H1 (cell line): ENCODE measurements around the gene NYAP2. TPM values are rescaled to one million over a fixed set of nuclear protein-coding genes. Genes with fewer than 3 reads are reported as not detected.

ENCODE experiments used
- CTCF ChIA-PET: fragments of 300-600 bp; sonication (Branson Sonifier 250); formaldehyde crosslinking; loops from one replicate; lab custom pipeline; 2021; ENCODE audit not compliant: partially characterized antibody; lab: Charles Lee
- POLR2A ChIA-PET: fragments of 300-600 bp; sonication (Branson Sonifier 250); formaldehyde crosslinking; loops from one replicate; lab custom pipeline; 2021; ENCODE audit warnings: inconsistent platforms; ENCODE audit not compliant: partially characterized antibody; lab: Charles Lee
- DNase-seq, 2 experiments: peaks; one replicate each; pipeline versions ENCODE4 v3.0.0 to v3.0.0-alpha.2; 2010 to 2022; ENCODE audit warnings: low spot score in 2 of 2, low read depth in 1 of 2, mixed read lengths in 1 of 2
- FAIRE-seq: peaks from 2 replicates; lab custom pipeline; 2011; peaks lifted over from hg19 to GRCh38; lab: Jason Lieb, UNC
- H2AFZ ChIP-seq: 2 replicates; pipeline ENCODE4 v1.8.1; 2012; ENCODE audit warnings: low read length, inconsistent platforms
- H2AK5ac ChIP-seq: 2 replicates; pipeline ENCODE4 v1.6.1; 2013; ENCODE audit warnings: low read depth, low read length
- H2BK120ac ChIP-seq: replicated peaks from 2 replicates; pipeline ENCODE3; 2013; ENCODE audit warnings: low read depth, low read length, inconsistent platforms
- H2BK12ac ChIP-seq: 2 replicates; pipeline ENCODE4 v1.6.1; 2013; ENCODE audit warnings: low read depth, low read length
- H2BK15ac ChIP-seq: 2 replicates; pipeline ENCODE4 v1.6.1; 2013; ENCODE audit warnings: low read length
- H2BK20ac ChIP-seq: 2 replicates; pipeline ENCODE4 v1.6.1; 2013; ENCODE audit warnings: low read length
- H2BK5ac ChIP-seq: 2 replicates; pipeline ENCODE4 v1.6.1; 2013; ENCODE audit warnings: low read depth, low read length
- H3K14ac ChIP-seq: 2 replicates; pipeline ENCODE4 v1.6.1; 2013; ENCODE audit warnings: inconsistent platforms; ENCODE audit not compliant: insufficient read length
- H3K18ac ChIP-seq: 2 replicates; pipeline ENCODE4 v1.6.1; 2013; ENCODE audit warnings: low read length; ENCODE audit errors: extremely low read depth
- H3K23ac ChIP-seq: 2 replicates; pipeline ENCODE4 v1.6.1; 2013; ENCODE audit warnings: inconsistent platforms; ENCODE audit not compliant: insufficient read length
- H3K23me2 ChIP-seq: 2 replicates; pipeline ENCODE4 v1.6.1; 2013; ENCODE audit warnings: low read depth, low read length
- H3K27ac ChIP-seq: 2 replicates; pipeline ENCODE4 v1.6.1; 2011; ENCODE audit warnings: low read depth, low read length, inconsistent platforms
- H3K27me3 ChIP-seq, 4 experiments: replicated peaks in 1 of 4; 1 replicate in 1 of 4; 2 replicates in 3 of 4; pipeline versions ENCODE4 v1.6.1 to v1.8.1; 2011 to 2013; ENCODE audit warnings: low read length in 3 of 4, mild to moderate bottlenecking in 3 of 4, inconsistent platforms in 2 of 4, mixed read lengths in 2 of 4, moderate library complexity in 1 of 4; ENCODE audit not compliant: control insufficient read depth in 3 of 4, insufficient read depth in 3 of 4; ENCODE audit errors: extremely low read depth in 1 of 4
- H3K36me3 ChIP-seq, 4 experiments: 2 replicates each; pipeline versions ENCODE4 v1.6.1 to v1.8.1; 2011 to 2013; ENCODE audit warnings: mild to moderate bottlenecking in 4 of 4, low read length in 3 of 4, moderate library complexity in 2 of 4, control low read depth in 1 of 4, inconsistent platforms in 1 of 4; ENCODE audit not compliant: insufficient read depth in 4 of 4, control insufficient read depth in 2 of 4
- H3K4ac ChIP-seq: replicated peaks from 2 replicates; pipeline ENCODE3; 2013; ENCODE audit warnings: low read length, low read depth, mixed read lengths, inconsistent platforms; ENCODE audit not compliant: insufficient read length
- H3K4me1 ChIP-seq, 4 experiments: replicated peaks in 1 of 4; 1 replicate in 1 of 4; 2 replicates in 3 of 4; pipeline versions ENCODE4 v1.6.1 to v1.8.1; 2011 to 2013; ENCODE audit warnings: low read length in 3 of 4, inconsistent platforms in 2 of 4, mixed read lengths in 1 of 4; ENCODE audit not compliant: insufficient read depth in 4 of 4, control insufficient read depth in 3 of 4
- H3K4me2 ChIP-seq, 2 experiments: 2 replicates each; pipeline versions ENCODE4 v1.6.1 to v1.8.1; 2011 to 2013; ENCODE audit warnings: low read depth in 2 of 2, low read length in 2 of 2, control low read depth in 1 of 2, inconsistent platforms in 1 of 2, mild to moderate bottlenecking in 1 of 2; ENCODE audit not compliant: insufficient read depth in 1 of 2
- H3K4me3 ChIP-seq, 4 experiments: fragments of 200-600, 300-600 bp in 1 of 4; sonication (generic), shearing (Covaris generic), sonication (Bioruptor Twin) in 1 of 4; 2 replicates each; pipeline versions ENCODE4 v1.5.1 to v1.8.1; 2011 to 2016; ENCODE audit warnings: low read length in 4 of 4, low read depth in 3 of 4, control low read depth in 2 of 4, inconsistent platforms in 2 of 4, mild to moderate bottlenecking in 2 of 4, mixed read lengths in 1 of 4, moderate library complexity in 1 of 4; ENCODE audit not compliant: insufficient read depth in 2 of 4; ENCODE audit errors: extremely low read depth in 1 of 4
- H3K56ac ChIP-seq: replicated peaks from 2 replicates; pipeline ENCODE3; 2013; ENCODE audit warnings: low read depth, mild to moderate bottlenecking, mixed read lengths, low read length, inconsistent platforms; ENCODE audit not compliant: insufficient read length
- H3K79me1 ChIP-seq: 2 replicates; pipeline ENCODE4 v1.6.1; 2013; ENCODE audit warnings: low read depth, low read length, control low read depth
- H3K79me2 ChIP-seq, 2 experiments: 2 replicates each; pipeline versions ENCODE4 v1.6.1 to v1.8.1; 2012 to 2013; ENCODE audit warnings: low read length in 2 of 2, mild to moderate bottlenecking in 2 of 2, inconsistent platforms in 1 of 2; ENCODE audit not compliant: insufficient read depth in 2 of 2, control insufficient read depth in 1 of 2
- H3K9ac ChIP-seq, 4 experiments: replicated peaks in 1 of 4; 1 replicate in 1 of 4; 2 replicates in 3 of 4; pipeline versions ENCODE4 v1.6.1 to v1.8.1; 2011 to 2013; ENCODE audit warnings: low read depth in 3 of 4, low read length in 3 of 4, control low read depth in 2 of 4, mild to moderate bottlenecking in 2 of 4, moderate library complexity in 2 of 4, inconsistent platforms in 1 of 4; ENCODE audit errors: extremely low read depth in 1 of 4
- H3K9me3 ChIP-seq, 2 experiments: 2 replicates each; pipeline versions ENCODE4 v1.6.1 to v1.8.1; 2012 to 2013; ENCODE audit warnings: mild to moderate bottlenecking in 2 of 2, moderate library complexity in 2 of 2, control low read depth in 1 of 2, inconsistent platforms in 1 of 2, low read depth in 1 of 2, low read length in 1 of 2, mixed read lengths in 1 of 2; ENCODE audit not compliant: insufficient read depth in 2 of 2
- H4K20me1 ChIP-seq, 2 experiments: replicated peaks in 1 of 2; 2 replicates each; pipeline versions ENCODE3 to v1.8.1; 2011 to 2013; ENCODE audit warnings: inconsistent platforms in 2 of 2, low read length in 2 of 2, mild to moderate bottlenecking in 1 of 2; ENCODE audit not compliant: insufficient read depth in 2 of 2, control insufficient read depth in 1 of 2
- H4K5ac ChIP-seq: 2 replicates; pipeline ENCODE4 v1.6.1; 2013; ENCODE audit warnings: low read length, low read depth, mixed read lengths, inconsistent platforms; ENCODE audit not compliant: insufficient read length
- H4K8ac ChIP-seq: 2 replicates; pipeline ENCODE4 v1.8.0; 2013; ENCODE audit warnings: mild to moderate bottlenecking, moderate library complexity, low read length, inconsistent platforms; ENCODE audit not compliant: insufficient read depth; ENCODE audit errors: extremely low read depth
- H4K91ac ChIP-seq: replicated peaks from 2 replicates; pipeline ENCODE3; 2013; ENCODE audit warnings: low read length, mixed read lengths, inconsistent platforms; ENCODE audit not compliant: insufficient read length
- FOSL1 ChIP-seq: IDR thresholded peaks from 2 replicates; pipeline ENCODE4 v1.6.1; 2011; ENCODE audit warnings: mild to moderate bottlenecking, low read depth, low read length, moderate library complexity; ENCODE audit not compliant: insufficient read depth
- MAFK ChIP-seq: IDR thresholded peaks from 2 replicates; pipeline ENCODE4 v1.6.1; 2012; ENCODE audit warnings: low read depth, mild to moderate bottlenecking, improper control_type of control experiment, low read length
- SIN3A ChIP-seq, 2 experiments: IDR thresholded peaks in 1 of 2; conservative IDR thresholded peaks in 1 of 2; 2 replicates each; pipeline ENCODE4 v1.6.1; 2011 to 2012; ENCODE audit warnings: low read length in 2 of 2, improper control_type of control experiment in 1 of 2, low read depth in 1 of 2, mild to moderate bottlenecking in 1 of 2
- YY1 ChIP-seq: IDR thresholded peaks from 2 replicates; pipeline ENCODE4 v1.6.1; 2011; ENCODE audit warnings: low read depth, mild to moderate bottlenecking, low read length
- ZNF274 ChIP-seq: IDR thresholded peaks from 2 replicates; pipeline ENCODE4 v1.7.0; 2012; ENCODE audit warnings: low read length, borderline replicate concordance; ENCODE audit errors: extremely low read depth
- WGBS, 2 experiments: shearing (Covaris generic) in 1 of 2; methylation state at CpG; one replicate each; pipeline versions ENCODE4 v1.1.6 to v1.1.7; 2013 to 2015; ENCODE audit warnings: low lambda C conversion rate in 2 of 2, mixed read lengths in 2 of 2, inconsistent platforms in 1 of 2, low coverage in 1 of 2, missing lambda C conversion rate in 1 of 2; ENCODE audit not compliant: insufficient replicate concordance in 2 of 2, insufficient coverage in 1 of 2, insufficient read length in 1 of 2; ENCODE audit errors: extremely low coverage in 1 of 2, missing lambda C conversion rate in 1 of 2; 5-methylcytosine and 5-hydroxymethylcytosine counted together
- polyA plus RNA-seq, 7 experiments: library from polyadenylated mRNA; depleted of rRNA in 3 of 7; stranded (reverse) in 5 of 7; unstranded in 2 of 7; fragments of >200 nt in 5 of 7; fragments of 200-250 nt in 2 of 7; gene quantifications; 1 replicate in 5 of 7; 2 replicates in 1 of 7; 4 replicates in 1 of 7; pipeline versions ENCODE4 v1.2.1 to v1.2.3, GENCODE V29; 2011 to 2013; ENCODE audit warnings: missing spikeins in 2 of 7, mixed read lengths in 2 of 7
- total RNA-seq: library from RNA; stranded (reverse); fragmentation: NEBNext Ultra II Directional; extraction: Animal tissue kit (Norgen Biotek cat#: 25700); gene quantifications from 2 replicates; pipeline ENCODE4 v1.2.1, GENCODE V29; 2021

The NYAP2 gene
- total and polyA plus RNA-seq, 2 of the 8 experiments (the other 6 are each of a cell fraction or from before 2014, with no cell fraction given) = not detected

DNA sequence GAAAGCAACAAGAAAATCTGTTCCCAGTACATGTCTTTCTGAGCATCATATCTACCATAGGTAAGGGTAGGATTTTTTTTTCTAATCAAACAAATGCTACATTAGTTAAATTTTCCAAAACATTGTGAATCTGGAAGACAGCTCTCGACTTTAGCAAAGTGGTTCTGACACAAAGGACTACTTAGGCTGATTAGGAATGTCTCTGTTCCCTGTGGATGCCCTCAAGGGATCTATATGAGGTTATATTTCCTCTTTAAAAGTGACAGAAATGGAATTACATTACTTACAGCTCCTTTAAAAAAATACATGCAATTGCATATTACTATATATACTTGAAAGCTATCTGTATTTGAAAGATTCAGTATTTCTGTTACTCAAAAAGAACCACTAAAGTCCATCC, 15.4 kb downstream of the NYAP2 start:
- no peak overlapping the region for H2BK15ac ChIP-seq
- no peak overlapping the region for H3K18ac ChIP-seq
- CTCF ChIA-PET = interaction anchor here (0.6 to 0.8 kb wide), 2 partner anchors 12 to 269 kb away, joined by 4 read pairs; no protein-coding TSS in a partner anchor
- TF ChIP-seq MAFK (no peak), ZNF274 (no peak), FOSL1 (no peak), YY1 (no peak), SIN3A (conservative IDR thresholded peaks at IDR 0.05 in 1 of 2, IDR thresholded peaks at IDR 0.05 in 1 of 2; ENCODE audit: low read depth in 1 of 2, low read length in 2 of 2) (no peak)
- DNase-seq (no peak), FAIRE-seq (no peak)
- H3K4me3 ChIP-seq = no peak overlapping the region
- H3K4ac ChIP-seq = no peak overlapping the region
- H3K9me3 ChIP-seq = no peaks in the 10 kb centered on the region
- H3K23ac ChIP-seq = no peak overlapping the region
- no peak overlapping the region for H2AK5ac ChIP-seq
- no peaks in the 10 kb centered on the region for H3K4me1 ChIP-seq
- H3K56ac ChIP-seq = no peak overlapping the region
- no peaks in the 10 kb centered on the region for H3K36me3 ChIP-seq
- H3K79me1 ChIP-seq = no peaks in the 10 kb centered on the region
- H3K4me2 ChIP-seq = no peak overlapping the region
- no peak overlapping the region for H4K91ac ChIP-seq
- no peaks in the 10 kb centered on the region for H3K79me2 ChIP-seq
- no peaks in the 10 kb centered on the region for H3K23me2 ChIP-seq
- no peak overlapping the region for H2BK20ac ChIP-seq
- H3K9ac ChIP-seq = no peak overlapping the region
- POLR2A ChIA-PET = no interaction called here
- WGBS, 2 experiments = 83% methylated on average over 1 of the region's 1 CpG; no CpG with 5 or more reads in 1 of the 2 experiments
- H4K8ac ChIP-seq = no peak overlapping the region
- no peaks in the 10 kb centered on the region for H4K20me1 ChIP-seq
- H2BK12ac ChIP-seq = no peak overlapping the region
- no peak overlapping the region for H2BK5ac ChIP-seq
- H3K14ac ChIP-seq = no peak overlapping the region
- H2AFZ ChIP-seq = no peak overlapping the region
- H3K27me3 ChIP-seq = peaks cover 0 to 1% (median 0%) of the 10 kb centered on the region in 4 experiments; a peak in 1 of 7 replicates
- no peak overlapping the region for H4K5ac ChIP-seq
- H2BK120ac ChIP-seq = no peak overlapping the region
- no peak overlapping the region for H3K27ac ChIP-seq
